C4-2B (cell line): Measurements from ENCODE around the gene ADAM19.

Experiments used
- ZFX ChIP-seq: fragments of 450-650 bp; IDR thresholded peaks from 2 replicates; pipeline ENCODE4 v1.6.1; 2017
- TF ChIP-seq, protein P1 (sequence below): fragments of 450-650 bp; conservative IDR thresholded peaks from 2 replicates; pipeline ENCODE4 v1.5.1; 2017; ENCODE audit warnings: mild to moderate bottlenecking

- TF ChIP-seq, protein P1, sequence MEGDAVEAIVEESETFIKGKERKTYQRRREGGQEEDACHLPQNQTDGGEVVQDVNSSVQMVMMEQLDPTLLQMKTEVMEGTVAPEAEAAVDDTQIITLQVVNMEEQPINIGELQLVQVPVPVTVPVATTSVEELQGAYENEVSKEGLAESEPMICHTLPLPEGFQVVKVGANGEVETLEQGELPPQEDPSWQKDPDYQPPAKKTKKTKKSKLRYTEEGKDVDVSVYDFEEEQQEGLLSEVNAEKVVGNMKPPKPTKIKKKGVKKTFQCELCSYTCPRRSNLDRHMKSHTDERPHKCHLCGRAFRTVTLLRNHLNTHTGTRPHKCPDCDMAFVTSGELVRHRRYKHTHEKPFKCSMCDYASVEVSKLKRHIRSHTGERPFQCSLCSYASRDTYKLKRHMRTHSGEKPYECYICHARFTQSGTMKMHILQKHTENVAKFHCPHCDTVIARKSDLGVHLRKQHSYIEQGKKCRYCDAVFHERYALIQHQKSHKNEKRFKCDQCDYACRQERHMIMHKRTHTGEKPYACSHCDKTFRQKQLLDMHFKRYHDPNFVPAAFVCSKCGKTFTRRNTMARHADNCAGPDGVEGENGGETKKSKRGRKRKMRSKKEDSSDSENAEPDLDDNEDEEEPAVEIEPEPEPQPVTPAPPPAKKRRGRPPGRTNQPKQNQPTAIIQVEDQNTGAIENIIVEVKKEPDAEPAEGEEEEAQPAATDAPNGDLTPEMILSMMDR = no peak
- no peak for TF ChIP-seq ZFX
These were observed 9.1 kb upstream of the ADAM19 start for GRCh38 chr5:157584628-157585027.
